Measurements from ENCODE around the gene HIPK4.

DNA sequence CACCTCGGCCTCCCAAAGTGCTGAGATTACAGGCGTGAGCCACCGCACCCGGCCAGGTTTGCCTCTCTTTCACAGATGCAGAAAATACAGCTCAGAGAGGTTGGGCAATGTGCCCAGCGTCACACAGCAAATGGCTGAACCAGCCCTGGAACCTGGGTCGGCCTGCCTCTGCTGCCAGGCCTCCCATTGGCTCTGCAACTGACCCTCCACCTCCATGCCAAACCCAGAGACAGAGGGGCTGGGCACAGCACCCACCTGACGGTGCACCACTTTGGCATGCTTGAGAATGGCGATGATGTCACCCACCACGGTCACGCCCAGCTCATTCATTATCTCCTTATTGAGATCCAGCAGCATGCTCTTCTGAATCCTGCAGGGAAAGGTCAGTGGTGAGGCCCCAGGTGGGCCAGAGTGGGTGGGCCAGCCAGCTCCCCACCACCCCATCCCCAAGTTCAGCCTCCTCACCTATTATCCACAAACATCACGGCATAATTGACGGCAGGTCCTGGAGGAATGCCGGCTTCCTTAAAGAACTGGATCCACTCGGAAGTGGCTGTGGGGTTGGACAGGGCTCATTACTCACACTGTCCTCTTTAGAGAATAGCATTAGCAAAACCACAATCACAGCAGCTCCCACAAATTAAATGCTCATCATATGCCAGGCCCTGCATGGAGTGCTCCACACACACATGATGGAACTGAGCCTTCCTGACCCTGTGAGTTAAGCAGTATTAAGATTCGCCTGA is 54.0 kb downstream of the HIPK4 start:
- TF ChIP-seq KDM5A (IDR thresholded peaks at IDR 0.05), result no peak
- TF ChIP-seq, protein P1, sequence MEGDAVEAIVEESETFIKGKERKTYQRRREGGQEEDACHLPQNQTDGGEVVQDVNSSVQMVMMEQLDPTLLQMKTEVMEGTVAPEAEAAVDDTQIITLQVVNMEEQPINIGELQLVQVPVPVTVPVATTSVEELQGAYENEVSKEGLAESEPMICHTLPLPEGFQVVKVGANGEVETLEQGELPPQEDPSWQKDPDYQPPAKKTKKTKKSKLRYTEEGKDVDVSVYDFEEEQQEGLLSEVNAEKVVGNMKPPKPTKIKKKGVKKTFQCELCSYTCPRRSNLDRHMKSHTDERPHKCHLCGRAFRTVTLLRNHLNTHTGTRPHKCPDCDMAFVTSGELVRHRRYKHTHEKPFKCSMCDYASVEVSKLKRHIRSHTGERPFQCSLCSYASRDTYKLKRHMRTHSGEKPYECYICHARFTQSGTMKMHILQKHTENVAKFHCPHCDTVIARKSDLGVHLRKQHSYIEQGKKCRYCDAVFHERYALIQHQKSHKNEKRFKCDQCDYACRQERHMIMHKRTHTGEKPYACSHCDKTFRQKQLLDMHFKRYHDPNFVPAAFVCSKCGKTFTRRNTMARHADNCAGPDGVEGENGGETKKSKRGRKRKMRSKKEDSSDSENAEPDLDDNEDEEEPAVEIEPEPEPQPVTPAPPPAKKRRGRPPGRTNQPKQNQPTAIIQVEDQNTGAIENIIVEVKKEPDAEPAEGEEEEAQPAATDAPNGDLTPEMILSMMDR (IDR thresholded peaks at IDR 0.05), result no peak
